Small intestine (tissue), 7 donors: ENCODE measurements around the gene METTL13. TPM values are rescaled to one million over a fixed set of nuclear protein-coding genes. Genes with fewer than 3 reads are reported as not detected.

Experiments used
- DNase-seq, 2 donors: peaks; one replicate each; pipeline versions ENCODE4 v3.0.0 to v3.0.0-alpha.2; 2013
- FAIRE-seq: peaks from 2 replicates; lab custom pipeline; 2012; peaks lifted over from hg19 to GRCh38; lab: Jason Lieb, UNC
- H3K27ac ChIP-seq, 3 donors: one replicate each; pipeline ENCODE4 v1.5.1; 2013; ENCODE audit warnings: low read length in 2 of 3, mild to moderate bottlenecking in 2 of 3, control low read depth in 1 of 3, inconsistent platforms in 1 of 3, low read depth in 1 of 3, moderate library complexity in 1 of 3
- H3K27me3 ChIP-seq, 3 donors: one replicate each; pipeline ENCODE4 v1.6.1; 2013; ENCODE audit warnings: low read length in 3 of 3, inconsistent platforms in 1 of 3; ENCODE audit not compliant: control insufficient read depth in 3 of 3, insufficient read depth in 3 of 3
- H3K36me3 ChIP-seq, 3 donors: one replicate each; pipeline ENCODE4 v1.6.1; 2013; ENCODE audit warnings: low read length in 3 of 3, inconsistent platforms in 1 of 3, low read depth in 1 of 3, mild to moderate bottlenecking in 1 of 3, moderate library complexity in 1 of 3; ENCODE audit not compliant: control insufficient read depth in 3 of 3, insufficient read depth in 2 of 3
- H3K4me1 ChIP-seq, 3 donors: one replicate each; pipeline ENCODE4 v1.6.1; 2013; ENCODE audit warnings: low read length in 2 of 3, inconsistent platforms in 1 of 3, low read depth in 1 of 3, mild to moderate bottlenecking in 1 of 3, moderate library complexity in 1 of 3; ENCODE audit not compliant: control insufficient read depth in 3 of 3, insufficient read depth in 2 of 3
- H3K4me3 ChIP-seq, 3 donors: one replicate each; pipeline ENCODE4 v1.5.1; 2013; ENCODE audit warnings: low read length in 3 of 3, control low read depth in 1 of 3, inconsistent platforms in 1 of 3, low read depth in 1 of 3, mild to moderate bottlenecking in 1 of 3, moderate library complexity in 1 of 3
- H3K9me3 ChIP-seq, 2 donors: one replicate each; pipeline ENCODE4 v1.6.1; 2013; ENCODE audit warnings: low read depth in 1 of 2, low read length in 1 of 2; ENCODE audit not compliant: control insufficient read depth in 2 of 2, insufficient read depth in 1 of 2
- WGBS, 3 donors: extraction: QIAGEN DNeasy Blood & Tissue Kit; methylation state at CpG; one replicate each; pipeline ENCODE4 v1.1.7; 2013; 5-methylcytosine and 5-hydroxymethylcytosine counted together
- polyA plus RNA-seq, 4 donors: library from polyadenylated mRNA; stranded (reverse) in 3 of 4; unstranded in 1 of 4; fragments of 200-250 nt in 3 of 4; fragments of 120-200 nt in 1 of 4; gene quantifications; one replicate each; pipeline versions ENCODE4 v1.2.1 to v1.2.3, GENCODE V29; 2013
- donor health status: healthy with polysubstance abuse.
- donor health status: control.
- donor health status: control.
- donor health status: Bipolar disorder and iron deficiency.
- donor health status: healthy.

Gene METTL13
- polyA plus RNA-seq, 4 donors, result 15.7 to 31.2 (median 20.5) TPM

DNA sequence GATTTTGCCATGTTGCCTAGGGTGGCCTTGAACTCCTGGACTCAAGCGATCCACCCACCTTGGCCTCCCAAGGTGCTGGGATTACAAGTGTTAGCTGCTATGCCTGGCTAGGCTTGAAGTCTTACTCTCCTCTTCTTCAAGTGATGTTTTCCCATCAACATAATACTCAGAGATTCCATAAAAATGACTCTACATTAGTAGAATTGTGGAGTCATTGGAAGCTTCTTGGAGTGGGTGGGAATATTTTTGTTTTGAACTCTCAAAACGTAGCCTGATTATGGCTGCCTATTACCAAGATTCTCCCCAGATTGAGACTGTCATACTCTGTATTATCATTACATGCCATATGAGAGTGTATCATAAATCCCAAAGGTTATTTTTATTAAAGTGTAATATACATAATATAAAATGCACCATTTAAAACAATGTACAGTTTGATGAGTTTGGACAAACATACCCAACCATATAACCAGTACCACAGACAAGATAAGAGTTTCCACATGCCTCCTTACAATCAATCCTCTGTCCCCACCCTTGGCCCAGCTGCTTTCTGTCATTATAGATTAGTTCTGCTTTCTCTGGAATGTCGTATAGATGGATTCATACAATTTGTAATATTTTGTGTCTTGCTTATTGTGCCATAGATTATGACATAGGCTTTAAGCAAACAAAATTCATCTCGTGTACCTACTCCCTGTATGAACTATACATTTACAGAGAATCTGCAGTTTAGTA lies 51.8 kb downstream of the METTL13 start:
- no peak overlapping the region for H3K4me3 ChIP-seq
- 63 to 90% (median 84%) methylated on average over 4 of the region's 4 CpGs for WGBS, 3 donors
- DNase-seq (no peak), FAIRE-seq (no peak)
- H3K4me1 ChIP-seq, result no peaks in the 10 kb centered on the region
- H3K36me3 ChIP-seq, result no peaks in the 10 kb centered on the region
- H3K9me3 ChIP-seq, result no peaks in the 10 kb centered on the region
- no peak overlapping the region for H3K27ac ChIP-seq
- no peaks in the 10 kb centered on the region for H3K27me3 ChIP-seq

DNA sequence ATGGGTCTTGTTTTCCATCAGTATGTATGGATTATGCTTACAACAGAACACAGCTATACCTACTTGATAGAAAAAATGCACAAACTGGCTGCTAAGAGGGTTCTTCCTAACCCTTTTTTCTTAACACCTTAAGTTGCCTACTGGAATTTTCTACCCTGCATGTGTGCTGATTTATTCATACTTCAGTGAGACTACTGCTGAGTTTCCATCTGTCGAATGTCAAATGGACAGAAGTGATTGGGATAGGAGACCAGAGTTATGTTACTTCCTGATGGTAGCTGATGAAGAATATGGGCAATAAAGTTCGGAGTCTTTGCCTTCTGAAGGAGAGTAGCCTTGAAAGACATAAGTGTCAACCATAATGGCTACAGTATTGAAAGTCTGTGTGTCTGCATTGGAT lies 53.4 kb downstream of the METTL13 start:
- no peak for DNase-seq
- no peaks in the 10 kb centered on the region for H3K9me3 ChIP-seq
- no peak overlapping the region for H3K27ac ChIP-seq
- no peak for FAIRE-seq
- H3K27me3 ChIP-seq, result peaks cover 0 to 5% (median 0%) of the 10 kb centered on the region in 3 donors
- H3K36me3 ChIP-seq, result no peaks in the 10 kb centered on the region
- no peak overlapping the region for H3K4me3 ChIP-seq
- WGBS, 3 donors, result 83 to 94% (median 86%) methylated on average over 2 of the region's 2 CpGs
- H3K4me1 ChIP-seq, result no peaks in the 10 kb centered on the region

DNA sequence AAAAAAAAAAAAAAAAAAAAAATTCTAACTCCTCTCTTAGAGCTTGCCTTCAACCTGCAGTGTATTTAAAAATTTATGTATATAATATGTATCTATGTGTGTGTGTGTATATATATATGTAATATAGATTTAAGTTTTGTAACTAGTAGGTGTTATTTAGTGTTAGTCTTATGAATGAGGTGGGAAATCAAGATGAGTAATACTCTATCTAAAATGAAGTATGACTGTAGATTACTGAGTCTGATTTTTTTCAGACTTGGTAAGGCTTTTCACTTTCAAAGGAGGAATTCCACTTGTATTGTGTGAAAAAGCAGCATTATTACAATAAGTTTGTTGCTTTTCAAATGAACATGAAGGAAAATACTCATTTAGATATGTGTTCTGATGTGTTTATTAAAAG lies 54.4 kb downstream of the METTL13 start:
- no peak overlapping the region for H3K4me3 ChIP-seq
- FAIRE-seq (no peak), DNase-seq (no peak)
- H3K4me1 ChIP-seq, result no peaks in the 10 kb centered on the region
- peaks cover 0 to 11% (median 0%) of the 10 kb centered on the region in 3 donors for H3K27me3 ChIP-seq
- H3K9me3 ChIP-seq, result peaks cover 0 to 6% of the 10 kb centered on the region in 2 donors
- H3K36me3 ChIP-seq, result no peaks in the 10 kb centered on the region
- no peak overlapping the region for H3K27ac ChIP-seq

DNA sequence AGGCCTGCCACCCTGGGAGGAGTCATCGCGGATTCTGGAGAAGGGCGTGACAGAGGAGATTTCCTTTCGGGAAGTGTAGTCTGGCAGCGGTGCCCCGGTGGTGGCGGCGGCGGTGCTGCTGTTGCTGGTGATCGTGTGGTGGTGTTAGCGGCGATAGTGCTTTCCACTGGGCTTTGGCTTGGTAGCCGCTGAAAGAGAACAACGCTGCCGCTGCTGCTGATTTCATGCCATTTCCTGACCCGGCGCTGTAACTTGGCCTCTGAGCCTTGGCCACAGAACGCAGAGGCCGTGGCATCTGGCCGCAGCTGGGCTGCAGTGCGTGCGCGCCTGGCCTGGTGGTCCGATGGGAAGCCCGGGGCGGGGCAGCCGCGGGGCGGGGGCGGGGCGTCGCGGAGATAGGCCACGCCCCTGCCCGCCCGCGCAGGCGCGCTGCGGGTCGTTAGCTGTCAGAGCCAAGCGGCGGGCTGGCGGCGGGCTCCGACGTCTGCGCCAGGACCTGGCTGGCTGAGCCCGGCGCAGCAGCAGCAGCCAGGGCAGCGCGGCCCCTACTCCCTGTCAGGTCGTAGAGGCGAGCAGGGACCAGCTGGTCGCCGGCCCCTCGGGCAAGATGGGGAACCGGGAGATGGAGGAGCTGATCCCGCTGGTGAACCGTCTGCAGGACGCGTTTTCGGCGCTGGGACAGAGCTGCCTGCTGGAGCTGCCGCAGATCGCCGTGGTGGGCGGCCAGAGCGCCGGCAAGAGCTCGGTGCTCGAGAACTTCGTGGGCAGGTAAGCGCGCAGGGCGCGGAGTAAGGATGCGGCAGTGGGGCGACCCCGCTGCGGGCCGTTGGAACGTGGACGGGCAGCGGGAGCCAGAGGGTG lies 59.8 kb downstream of the METTL13 start, which contains the start of gene DNM3:
TSS of gene DNM3 (plus strand) at position 449 of the 861 bp plus-strand sequence. CDS start at position 608, 159 bp downstream.
- H3K27ac ChIP-seq, result peak within 1 kb of the TSS in 1 of 3 donors; percentile 53
- peak within 1 kb of the TSS; percentile 60 to 81 (median 62) for H3K4me3 ChIP-seq
- WGBS, 3 donors, result 1 to 4% (median 4%) methylated on average over 71 to 85 of the region's 85 CpGs
- DNase-seq, result peak; percentile 59 to 78
- FAIRE-seq, result no peak
- H3K36me3 ChIP-seq, result no peaks in the 10 kb centered on the region
- H3K27me3 ChIP-seq, result peaks cover 0 to 31% (median 0%) of the 10 kb centered on the region in 3 donors
- H3K4me1 ChIP-seq, result peaks cover 0 to 3% (median 0%) of the 10 kb centered on the region in 3 donors
- peaks cover 0 to 8% of the 10 kb centered on the region in 2 donors for H3K9me3 ChIP-seq

DNA sequence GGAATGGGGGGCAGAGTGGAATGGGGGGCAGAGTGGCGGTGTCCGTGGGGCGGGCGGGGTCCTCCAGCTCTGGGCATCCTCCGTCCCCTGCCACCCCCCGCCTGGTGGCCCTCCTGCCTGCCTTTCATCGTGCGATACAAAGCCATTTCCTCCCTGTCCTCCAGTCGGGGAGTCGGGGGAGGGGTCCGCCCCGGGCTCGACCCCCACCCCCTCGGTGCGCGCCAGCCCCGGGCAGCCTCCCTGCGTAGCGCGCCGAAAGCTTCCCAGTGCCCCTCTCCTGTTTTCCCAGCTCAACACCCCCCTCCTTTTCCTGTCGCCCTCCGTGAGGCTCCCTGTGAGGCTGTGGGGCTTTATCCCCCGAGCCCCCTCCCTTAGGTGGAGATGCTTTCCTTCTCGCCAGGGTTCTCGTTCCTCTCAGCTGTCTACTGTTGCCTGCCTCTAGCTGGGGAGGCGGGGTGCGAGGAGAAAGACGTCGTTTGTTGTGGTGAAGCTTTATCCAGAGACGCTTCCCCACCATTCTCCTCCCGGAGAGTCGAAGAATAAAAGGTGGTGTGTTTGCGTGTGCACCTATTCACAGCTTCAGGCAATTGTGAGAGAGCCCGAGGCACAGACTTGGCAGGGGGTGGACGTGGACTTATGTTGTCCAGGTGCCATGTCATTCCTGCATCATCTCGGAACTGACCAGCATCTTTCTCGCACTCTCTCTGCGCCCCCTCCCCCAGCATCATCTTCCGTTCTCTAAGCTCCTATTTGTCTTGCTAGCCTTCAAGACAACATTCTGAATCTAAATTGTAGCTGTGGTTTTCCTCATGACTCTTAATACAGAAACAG lies 60.7 kb downstream of the METTL13 start:
- H3K9me3 ChIP-seq, result peaks cover 0 to 8% of the 10 kb centered on the region in 2 donors

DNA sequence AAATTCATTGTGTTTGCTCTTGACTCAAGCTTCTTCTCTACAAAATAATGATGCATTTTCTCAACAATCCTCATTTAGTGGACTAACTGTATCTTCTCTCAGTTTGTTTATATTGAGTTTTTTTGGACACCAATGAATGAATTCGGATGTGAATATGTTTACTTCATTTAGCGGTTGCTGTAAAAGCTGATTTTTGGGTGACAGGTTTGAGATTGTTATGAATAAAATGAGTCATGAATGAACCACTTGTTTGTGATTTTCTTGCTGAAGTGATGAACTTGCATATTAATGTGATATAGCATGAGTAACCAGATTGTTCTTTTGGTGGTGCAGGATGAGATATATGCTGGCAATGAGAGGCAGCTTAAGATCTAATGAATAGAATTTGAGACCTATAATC lies 62.9 kb downstream of the METTL13 start:
- FAIRE-seq (no peak), DNase-seq (no peak)
- Histone ChIP-seq H3K27ac (no peak overlapping the region), H3K4me1 (peaks cover 0 to 3% (median 0%) of the 10 kb centered on the region in 3 donors), H3K27me3 (peaks cover 0 to 31% (median 0%) of the 10 kb centered on the region in 3 donors), H3K4me3 (no peak overlapping the region), H3K36me3 (no peaks in the 10 kb centered on the region), H3K9me3 (peaks cover 0 to 8% of the 10 kb centered on the region in 2 donors)
- WGBS, 3 donors, result 71 to 89% (median 89%) methylated on average over 2 of the region's 2 CpGs

More for the DNA sequence above, 60.7 kb downstream of the METTL13 start:
- no peak overlapping the region for H3K27ac ChIP-seq
- peak overlapping the region; percentile 60 to 81 (median 62) for H3K4me3 ChIP-seq
- no peaks in the 10 kb centered on the region for H3K36me3 ChIP-seq
- no peak for FAIRE-seq
- peaks cover 0 to 3% (median 0%) of the 10 kb centered on the region in 3 donors for H3K4me1 ChIP-seq
- peaks cover 0 to 31% (median 0%) of the 10 kb centered on the region in 3 donors for H3K27me3 ChIP-seq
- WGBS, 3 donors, result 3 to 6% (median 3%) methylated on average over 30 to 40 of the region's 40 CpGs
- DNase-seq, result peak; percentile 2 to 25

DNA sequence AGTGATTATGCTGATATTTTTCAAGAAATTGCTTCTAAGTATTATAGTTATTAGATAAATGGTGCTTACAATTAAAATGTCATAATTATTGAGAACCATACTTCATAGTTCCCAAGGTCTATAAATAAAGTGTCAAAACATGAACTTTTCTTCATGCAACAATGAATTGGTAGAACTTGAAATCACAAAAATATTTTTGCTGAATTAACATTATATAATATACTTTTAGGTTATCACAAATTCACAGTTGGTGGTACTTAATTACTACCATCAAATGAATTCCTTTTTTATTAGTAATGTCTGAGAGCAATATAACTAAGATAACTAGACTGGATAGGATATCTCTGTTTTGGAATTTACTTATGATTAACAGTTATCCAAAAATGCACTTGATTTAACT lies 64.5 kb downstream of the METTL13 start:
- H3K27me3 ChIP-seq, result peaks cover 0 to 19% (median 0%) of the 10 kb centered on the region in 3 donors
- H3K4me3 ChIP-seq, result no peak overlapping the region
- no peak overlapping the region for H3K27ac ChIP-seq
- H3K9me3 ChIP-seq, result peaks cover 0 to 2% of the 10 kb centered on the region in 2 donors
- no peaks in the 10 kb centered on the region for H3K36me3 ChIP-seq
- DNase-seq (no peak), FAIRE-seq (no peak)
- H3K4me1 ChIP-seq, result peaks cover 0 to 3% (median 0%) of the 10 kb centered on the region in 3 donors
